ENCODE data around the gene TAB2.
"Not testable (repeated sequence)": the region's sequence is repeated elsewhere in the genome, so short reads cannot be mapped to it uniquely, and the experiment has no call there.

TAB2 gene

DNA sequence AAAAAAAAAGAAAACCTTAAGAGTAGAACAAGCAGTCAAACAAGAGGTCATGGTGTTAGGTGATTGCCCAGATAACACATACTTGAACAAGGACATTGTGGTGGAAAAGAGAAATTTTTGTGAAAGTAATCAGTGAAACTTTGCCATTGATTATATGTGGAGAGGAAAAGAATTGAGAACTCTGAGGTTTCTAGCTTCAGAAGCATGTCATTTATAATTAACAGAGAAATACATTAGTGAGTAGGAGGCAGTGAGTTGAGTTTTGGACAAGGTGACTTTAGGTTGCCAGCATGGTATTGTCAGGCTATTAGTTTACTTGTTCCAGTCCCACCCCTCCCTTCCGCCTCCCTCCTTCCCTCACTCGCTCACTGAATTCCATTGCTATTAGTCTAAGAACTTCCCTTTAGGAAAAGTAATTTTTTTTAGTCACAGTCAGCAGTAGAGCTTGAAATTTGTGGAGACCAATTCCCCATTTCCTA, 17.2 kb downstream of the TAB2 start:
- DNase-seq, result no peak

DNA sequence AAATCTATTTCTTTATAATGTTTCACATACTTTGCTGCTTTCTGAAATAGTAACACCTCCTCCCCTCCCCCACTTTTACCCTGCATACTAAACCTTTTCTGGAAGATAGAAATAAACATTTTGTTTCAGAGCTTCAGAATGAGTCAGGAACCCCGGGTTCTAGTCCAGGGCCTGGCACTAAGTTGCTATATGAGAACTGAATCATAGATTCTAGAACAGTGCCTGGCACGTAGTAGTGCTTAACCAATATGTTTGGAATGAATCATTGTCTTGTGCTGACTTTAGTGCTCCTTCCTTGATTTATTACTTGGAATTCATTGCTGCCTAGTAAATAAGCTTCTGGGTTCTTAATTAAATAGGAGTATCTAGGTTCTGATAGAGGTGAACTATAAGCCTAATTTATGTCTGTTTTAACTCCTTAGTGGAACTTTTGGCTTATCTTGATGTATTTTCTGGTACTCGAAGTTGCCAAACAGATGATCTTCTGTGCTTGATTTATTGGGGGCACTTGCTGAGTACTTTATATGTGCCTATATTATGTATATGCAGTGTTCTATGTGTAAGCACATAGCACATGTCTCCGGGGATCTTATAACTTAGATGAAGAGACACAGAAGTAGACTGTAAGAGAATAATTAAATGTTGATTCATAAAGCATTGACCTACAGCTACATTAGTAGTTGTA, 18.6 kb downstream of the TAB2 start:
- DNase-seq, result no peak

DNA sequence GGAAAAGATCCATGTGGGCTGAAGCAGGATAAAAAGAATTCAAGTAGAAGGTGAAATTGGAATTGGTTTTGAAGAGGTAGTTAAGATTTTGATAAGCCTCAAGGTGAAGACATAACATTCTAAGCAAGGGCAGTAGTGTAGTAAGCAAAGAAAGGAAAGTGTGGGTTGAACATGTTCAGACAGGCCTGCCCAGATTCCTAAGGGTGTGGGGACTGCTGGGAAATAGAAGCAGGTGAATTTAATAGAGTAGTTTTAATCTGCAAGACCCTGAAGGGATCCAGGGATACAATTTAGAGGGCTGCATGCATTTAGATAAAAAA, 19.1 kb downstream of the TAB2 start:
- no peak for DNase-seq

- no peak for DNase-seq
Observed at GRCh38 chr6:149337320-149337719, 19.8 kb downstream of the TAB2 start.

DNA sequence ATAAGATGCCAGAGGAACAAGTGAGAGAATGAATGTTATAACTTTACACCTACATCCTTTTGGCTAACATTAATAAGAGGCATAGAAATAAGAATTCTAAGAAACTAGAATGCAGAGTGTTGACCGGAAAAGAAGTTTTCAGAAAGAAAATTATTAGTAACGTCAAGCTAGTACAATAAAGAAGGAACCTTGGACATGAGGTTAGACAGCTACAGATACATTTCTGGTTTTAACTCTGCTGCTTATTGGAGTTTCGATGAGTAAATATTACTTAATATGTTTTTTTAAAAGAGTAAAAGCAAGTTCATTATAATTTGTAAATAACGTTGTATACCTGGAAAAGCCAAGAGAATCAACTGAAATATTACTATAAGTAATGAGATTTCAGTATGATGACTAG, 22.7 kb downstream of the TAB2 start:
- DNase-seq, result no peak

DNA sequence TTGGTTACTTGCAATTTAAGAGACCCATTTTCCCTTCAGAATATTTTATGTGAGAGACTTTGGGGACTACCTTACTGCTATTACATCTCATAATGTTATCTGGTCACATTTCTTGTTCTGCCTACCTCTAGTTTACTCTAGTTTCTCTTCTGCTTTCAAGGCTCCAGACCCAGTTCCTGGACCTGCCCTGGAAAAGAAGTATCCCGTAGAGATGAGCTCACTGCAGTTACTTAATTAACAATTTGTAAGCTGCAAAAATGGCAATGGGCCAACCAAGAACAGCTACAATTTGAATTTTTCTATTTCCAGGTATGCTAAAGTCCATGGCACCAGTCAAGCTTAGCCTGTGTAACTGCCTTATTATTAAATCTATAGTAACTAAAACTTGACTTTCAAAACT, 25.0 kb downstream of the TAB2 start:
- DNase-seq, result no peak

GRCh38 chr6:149343501-149343900, 26.0 kb downstream of the TAB2 start:
- no peak for DNase-seq

DNA sequence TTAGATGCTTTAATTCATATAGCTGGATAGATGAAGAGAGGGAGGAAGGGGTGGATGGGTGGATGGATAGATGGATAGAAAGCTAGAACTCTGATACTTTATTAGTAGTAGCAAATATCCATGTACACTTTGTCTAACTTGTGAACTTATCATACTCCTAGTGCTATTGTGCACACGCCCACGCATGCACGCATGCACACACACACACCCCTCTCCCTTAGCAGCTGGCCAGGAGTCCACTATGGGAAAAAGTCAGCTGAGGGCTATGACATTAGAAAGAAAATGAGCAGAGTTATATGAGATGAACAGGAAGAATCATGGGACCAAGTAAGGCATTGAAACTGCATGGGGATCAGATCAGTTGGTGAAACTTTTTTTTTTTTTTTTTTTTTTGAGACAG, 28.6 kb downstream of the TAB2 start:
- no peak for DNase-seq

DNA sequence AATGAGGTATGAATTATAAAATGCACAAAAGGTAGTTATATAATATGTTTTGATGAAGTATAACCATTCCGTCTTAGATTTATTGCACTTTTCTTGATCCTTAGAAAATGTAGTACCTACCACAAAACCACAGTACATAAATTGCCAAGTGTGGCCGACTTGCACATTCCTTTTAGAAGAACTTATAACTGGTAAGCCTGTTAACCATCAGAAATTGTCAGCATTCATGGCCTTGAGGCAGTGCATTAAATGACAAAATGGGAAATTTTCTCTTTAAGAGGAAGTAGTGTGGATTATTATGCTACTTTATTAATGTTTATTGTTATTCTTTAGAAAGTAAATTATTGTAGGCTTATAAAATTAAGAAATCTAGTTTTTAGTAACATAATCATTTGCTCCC, 29.6 kb downstream of the TAB2 start:
- DNase-seq, result no peak

DNA sequence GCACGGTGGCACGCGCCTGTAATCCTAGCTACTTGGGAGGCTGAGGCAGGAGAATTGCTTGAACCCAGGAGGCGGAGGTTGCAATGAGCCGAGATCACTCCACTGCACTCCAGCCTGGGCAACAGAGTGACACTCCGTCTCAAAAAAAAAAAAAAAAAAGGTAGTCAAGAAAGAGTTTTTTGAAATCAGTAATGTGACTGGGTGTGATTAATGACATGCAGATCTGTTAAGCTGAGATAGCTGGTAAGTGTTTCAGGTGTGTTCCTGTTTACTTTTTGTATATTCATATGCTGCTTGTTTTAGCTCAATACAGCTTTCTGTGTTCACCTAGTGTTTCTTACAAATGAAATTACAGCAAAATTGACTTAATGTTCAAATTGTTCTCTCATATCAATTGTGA, 31.8 kb downstream of the TAB2 start:
- not testable (repeated sequence) for DNase-seq

- DNase-seq, result peak; percentile 52
Observed at GRCh38 chr6:149354009-149354408, 36.5 kb downstream of the TAB2 start.

- no peak for DNase-seq
Observed at GRCh38 chr6:149356081-149356750, 38.7 kb downstream of the TAB2 start.

DNA sequence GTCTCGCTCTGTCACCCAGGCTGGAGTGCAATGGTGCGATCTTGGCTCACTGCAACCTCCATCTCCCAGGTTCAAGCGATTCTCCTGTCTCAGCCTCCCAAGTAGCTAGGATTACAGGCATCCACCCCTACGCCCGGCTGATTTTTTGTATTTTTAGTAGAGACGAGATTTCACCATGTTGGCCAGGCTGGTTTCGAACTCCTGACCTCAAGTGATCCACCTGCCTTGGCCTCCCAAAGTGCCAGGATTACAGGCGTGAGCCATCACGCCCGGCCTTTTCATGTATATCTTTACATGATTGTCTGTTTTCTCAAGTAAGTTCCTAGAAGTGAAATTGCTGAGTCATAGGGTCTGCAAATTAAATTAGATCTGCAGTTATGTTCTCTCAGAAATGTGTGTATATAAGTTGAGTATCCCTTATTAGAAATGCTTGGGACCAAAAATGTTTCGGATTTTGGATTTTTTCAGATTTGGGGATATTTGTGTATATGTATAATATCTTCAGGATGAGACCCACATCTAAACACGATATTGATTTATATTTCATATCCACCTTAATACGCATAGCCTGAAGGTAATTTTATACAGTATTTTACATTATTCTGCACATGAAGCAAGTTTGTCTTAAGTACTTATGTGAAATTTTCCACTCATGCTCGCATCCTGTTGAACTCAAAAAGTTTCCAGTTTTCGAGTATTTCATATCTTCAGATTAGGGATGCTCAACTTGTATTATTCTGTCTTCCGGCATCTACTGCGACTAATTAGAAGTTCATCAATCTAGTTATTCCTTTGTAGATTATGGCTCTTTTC, 40.4 kb downstream of the TAB2 start:
- no peak for DNase-seq

GRCh38 chr6:149359440-149359839, 41.9 kb downstream of the TAB2 start:
- no peak for DNase-seq

DNA sequence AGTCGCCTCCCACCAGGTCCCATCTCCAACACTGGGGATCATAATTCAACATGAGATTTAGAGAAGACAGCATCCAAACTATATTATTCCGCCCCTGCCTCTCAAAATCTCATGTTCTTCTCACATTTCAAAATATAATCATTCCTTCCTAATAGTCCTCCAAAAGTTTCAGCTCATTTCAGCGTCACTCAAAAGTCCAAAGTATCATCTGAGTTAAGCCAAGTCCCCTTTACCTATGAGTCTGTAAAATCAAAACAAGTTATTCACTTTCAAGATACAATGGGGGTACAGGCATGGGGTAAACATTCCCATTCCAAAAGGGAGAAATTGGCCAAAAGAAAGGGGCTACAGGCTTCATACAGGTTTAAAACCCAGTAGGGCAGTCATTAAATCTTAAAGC, 43.0 kb downstream of the TAB2 start:
- DNase-seq, result no peak

GRCh38 chr6:149362289-149362688, 44.8 kb downstream of the TAB2 start:
- no peak for DNase-seq

GRCh38 chr6:149363154-149363553, 45.6 kb downstream of the TAB2 start:
- no peak for DNase-seq

DNA sequence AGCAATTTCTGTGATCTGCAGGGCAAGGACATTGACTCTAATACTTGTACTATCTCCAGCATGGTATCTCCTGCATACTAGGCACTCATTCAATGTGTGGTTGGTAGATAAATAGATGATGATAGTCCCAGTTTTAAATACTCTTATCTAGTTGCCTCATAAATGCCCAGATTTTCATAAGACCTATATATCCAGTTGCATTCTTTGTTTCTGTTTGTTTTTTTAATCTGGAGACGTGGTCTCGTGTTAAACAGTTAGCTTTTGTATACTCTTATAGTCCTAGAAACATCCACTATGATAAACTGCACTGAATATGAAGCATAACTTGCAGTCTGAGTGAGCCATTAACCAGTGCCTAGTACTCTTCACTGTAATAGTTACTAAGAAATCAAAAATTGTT, 47.0 kb downstream of the TAB2 start:
- DNase-seq, result no peak

DNA sequence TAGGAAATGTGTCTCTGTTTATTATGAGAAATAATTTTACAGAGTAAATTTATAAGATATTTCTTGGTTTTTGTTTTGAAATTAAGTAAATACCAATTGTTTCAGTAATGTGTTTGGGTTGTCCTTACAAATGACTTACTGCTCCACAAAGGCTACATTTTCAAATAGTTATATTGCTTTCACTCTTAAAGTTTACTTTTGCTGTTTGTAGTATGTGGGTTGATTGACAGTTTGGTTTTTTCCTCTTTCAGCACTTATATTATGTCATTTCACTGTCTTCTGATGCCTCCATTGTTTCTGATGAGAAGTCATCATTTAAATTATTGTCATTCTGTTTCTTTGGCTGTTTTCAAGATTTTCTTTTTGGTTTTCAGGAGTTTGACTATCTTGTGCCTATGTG, 47.7 kb downstream of the TAB2 start:
- no peak for DNase-seq

GRCh38 chr6:149366267-149366921, 48.9 kb downstream of the TAB2 start:
- DNase-seq, result no peak

- no peak for DNase-seq
Observed at GRCh38 chr6:149368065-149368464, 50.6 kb downstream of the TAB2 start.

DNA sequence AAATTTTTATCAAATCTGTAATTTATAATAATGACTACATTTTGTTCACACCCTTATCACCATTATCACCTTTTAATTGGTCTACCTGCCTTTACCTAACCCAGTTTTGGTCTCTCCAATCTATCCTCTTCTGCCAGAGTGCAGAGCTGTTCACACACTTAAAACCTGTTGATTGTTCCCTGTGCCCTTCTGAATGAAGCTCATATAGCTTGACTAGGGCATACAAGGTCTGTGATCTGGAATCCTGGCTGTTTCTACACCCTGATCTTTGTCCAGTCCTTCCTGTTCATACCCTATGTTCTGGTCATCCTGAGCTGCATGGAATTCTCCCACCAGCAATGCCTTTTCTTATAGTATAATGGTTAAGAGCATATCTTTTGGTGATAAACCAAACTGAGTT, 53.6 kb downstream of the TAB2 start:
- DNase-seq, result no peak

GRCh38 chr6:149372062-149372461, 54.5 kb downstream of the TAB2 start:
- DNase-seq, result no peak

DNA sequence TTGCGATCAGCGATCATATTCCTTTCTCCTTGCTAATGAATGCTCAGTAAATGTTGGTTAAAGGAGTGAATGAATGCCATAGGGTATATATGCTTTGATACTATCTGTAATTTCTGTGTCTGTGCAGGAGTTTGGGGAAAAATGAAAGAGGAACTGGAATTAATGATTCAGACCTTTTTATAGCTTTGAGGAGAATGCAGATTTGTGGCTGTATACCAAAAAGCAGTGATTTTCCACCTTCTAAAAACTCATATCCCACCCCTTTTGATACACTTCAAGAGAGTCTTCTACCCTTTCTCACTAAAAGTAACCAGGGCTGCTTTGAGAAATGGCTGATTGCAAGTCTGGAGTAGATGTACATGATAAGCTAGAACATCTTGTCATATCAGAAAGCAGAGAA, 56.0 kb downstream of the TAB2 start:
- DNase-seq, result no peak
